Suprapubic skin (tissue), 4 donors: ENCODE data around the gene IFNLR1.

Experiments
- EP300 ChIP-seq: sonication (generic); formaldehyde crosslinking; IDR thresholded peaks from one replicate; pipeline ENCODE4 v1.6.1; 2017; ENCODE audit warnings: antibody characterized with exemption
- POLR2AphosphoS5 ChIP-seq, 3 donors: sonication (generic); formaldehyde crosslinking; IDR thresholded peaks; one replicate each; pipeline ENCODE4 v1.6.1; 2017; ENCODE audit warnings: antibody characterized with exemption in 3 of 3
- TF ChIP-seq, protein P1 (sequence below), 2 donors: fragments of 200-600 bp in 1 of 2; fragments of 450-650 bp in 1 of 2; sonication (generic) in 1 of 2; IDR thresholded peaks; one replicate each; pipeline ENCODE4 v1.5.1; 2016 to 2019; ENCODE audit warnings: antibody characterized with exemption in 2 of 2, mild to moderate bottlenecking in 1 of 2, moderate library complexity in 1 of 2

GRCh38 chr1:24140741-24141181 is 46.3 kb downstream of the IFNLR1 start:
- TF ChIP-seq, protein P1, sequence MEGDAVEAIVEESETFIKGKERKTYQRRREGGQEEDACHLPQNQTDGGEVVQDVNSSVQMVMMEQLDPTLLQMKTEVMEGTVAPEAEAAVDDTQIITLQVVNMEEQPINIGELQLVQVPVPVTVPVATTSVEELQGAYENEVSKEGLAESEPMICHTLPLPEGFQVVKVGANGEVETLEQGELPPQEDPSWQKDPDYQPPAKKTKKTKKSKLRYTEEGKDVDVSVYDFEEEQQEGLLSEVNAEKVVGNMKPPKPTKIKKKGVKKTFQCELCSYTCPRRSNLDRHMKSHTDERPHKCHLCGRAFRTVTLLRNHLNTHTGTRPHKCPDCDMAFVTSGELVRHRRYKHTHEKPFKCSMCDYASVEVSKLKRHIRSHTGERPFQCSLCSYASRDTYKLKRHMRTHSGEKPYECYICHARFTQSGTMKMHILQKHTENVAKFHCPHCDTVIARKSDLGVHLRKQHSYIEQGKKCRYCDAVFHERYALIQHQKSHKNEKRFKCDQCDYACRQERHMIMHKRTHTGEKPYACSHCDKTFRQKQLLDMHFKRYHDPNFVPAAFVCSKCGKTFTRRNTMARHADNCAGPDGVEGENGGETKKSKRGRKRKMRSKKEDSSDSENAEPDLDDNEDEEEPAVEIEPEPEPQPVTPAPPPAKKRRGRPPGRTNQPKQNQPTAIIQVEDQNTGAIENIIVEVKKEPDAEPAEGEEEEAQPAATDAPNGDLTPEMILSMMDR (IDR thresholded peaks at IDR 0.05) = no peak
- TF ChIP-seq EP300 = no peak
- no peak for TF ChIP-seq POLR2AphosphoS5 (IDR thresholded peaks at IDR 0.05)
